ENCODE results near the gene BLTP3A. TPM values are rescaled to one million over a fixed set of nuclear protein-coding genes. Genes with fewer than 3 reads are reported as not detected.
A peak's percentile ranks its signal among the peaks of the same experiment; 100 is the strongest.

BLTP3A gene
- total and polyA plus RNA-seq, 2 donors (not counting 1 experiment from before 2014, with no cell fraction given): 4.1 to 11.3 TPM

DNA sequence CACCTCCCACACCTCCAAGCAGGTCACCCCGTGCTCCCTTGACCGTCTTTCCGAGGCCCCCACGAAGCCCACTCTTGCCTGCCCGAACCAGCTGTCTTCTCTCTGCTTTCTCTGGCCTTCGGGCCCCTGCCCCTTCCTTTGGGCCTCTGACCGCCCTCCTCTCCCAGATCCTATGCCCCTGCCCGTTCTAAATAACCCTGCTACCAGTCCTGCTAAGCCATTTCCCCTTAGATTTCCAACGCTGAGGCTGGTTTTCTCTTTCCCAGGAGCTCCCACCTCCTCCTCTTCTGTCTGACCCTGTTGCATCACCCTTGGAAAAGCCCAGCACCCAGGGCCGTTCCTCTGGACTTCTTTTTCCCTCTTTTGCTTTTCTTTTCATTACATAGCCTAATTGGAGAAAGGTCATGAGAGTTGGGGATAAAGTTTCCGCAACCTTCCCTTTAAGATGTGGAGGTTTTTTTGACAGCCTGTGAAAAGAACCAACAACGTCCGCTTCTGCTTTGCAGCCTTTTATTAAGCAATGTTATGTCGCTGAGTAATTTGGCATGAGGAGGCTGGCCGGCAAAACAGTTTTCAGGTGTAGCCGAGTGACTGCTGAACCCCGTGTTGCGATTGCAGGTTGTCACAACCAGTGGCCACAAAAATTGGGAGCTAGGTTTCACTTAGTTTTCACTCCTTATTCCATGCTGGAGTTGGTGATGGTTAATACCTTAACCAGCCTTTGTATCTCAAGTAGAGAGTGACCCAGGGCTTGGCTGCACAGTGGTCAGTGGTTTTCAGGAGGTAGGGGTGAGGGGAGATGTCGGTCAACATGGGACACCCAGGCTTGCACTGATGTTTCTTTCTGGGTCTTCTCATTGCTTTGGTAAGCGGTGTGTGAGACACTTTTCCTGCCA is 970 bp downstream of the BLTP3A start:
- intact Hi-C loops (cut with micrococcal nuclease): loop anchor here (1.0 to 5.0 kb wide), 2 partner anchors 95 to 611 kb away; partner anchors contain the start of gene TAF11
- peak; percentile 55 for DNase-seq
- ChIA-PET CTCF (interaction anchor here (0.8 to 2.7 kb wide), 7 partner anchors 12 to 347 kb away, joined by 3 to 12 read pairs (median 4); partner anchors contain the start of gene ANKS1A), POLR2A (interaction anchor here (1.3 to 1.5 kb wide), 2 partner anchors 18 to 36 kb away, joined by 3 to 6 read pairs; partner anchors contain the start of gene SNRPC)
- H3K27ac ChIP-seq (ENCODE audit: low read length in 2 of 2): peak overlapping the region; percentile 71 to 83
- no peaks in the 10 kb centered on the region for H3K9me3 ChIP-seq (ENCODE audit: control extremely low read depth in 1 of 3, control insufficient read depth in 2 of 3, insufficient read depth in 1 of 3, low read length in 2 of 3)
- H3K79me2 ChIP-seq (ENCODE audit: control insufficient read depth, insufficient read depth, low read length): peaks cover 27% of the 10 kb centered on the region
- peak overlapping the region; percentile 94 for H2AFZ ChIP-seq (ENCODE audit: insufficient read depth, low read depth, low read length, poor library complexity, severe bottlenecking)
- peak overlapping the region; percentile 89 for H3K4me2 ChIP-seq (replicated peaks; ENCODE audit: low read depth, low read length, poor library complexity, severe bottlenecking)
- ATAC-seq (ENCODE audit: low read depth): no peak
- H4K20me1 ChIP-seq (ENCODE audit: control insufficient read depth, insufficient read depth, low read length, poor library complexity, severe bottlenecking): no peaks in the 10 kb centered on the region
- H3K27me3 ChIP-seq (replicated peaks in 1 of 4; ENCODE audit: control extremely low read depth in 1 of 4, control insufficient read depth in 3 of 4, insufficient read depth in 4 of 4, low read length in 3 of 4): no peaks in the 10 kb centered on the region
- H3K9ac ChIP-seq (ENCODE audit: low read length): peak overlapping the region; percentile 76
- peak overlapping the region; percentile 65 to 93 (median 90) for H3K4me3 ChIP-seq (ENCODE audit: control extremely low read depth in 1 of 5, extremely low read depth in 1 of 5, insufficient read depth in 1 of 5, low read depth in 2 of 5, low read length in 4 of 5)
- TF ChIP-seq, protein P1, sequence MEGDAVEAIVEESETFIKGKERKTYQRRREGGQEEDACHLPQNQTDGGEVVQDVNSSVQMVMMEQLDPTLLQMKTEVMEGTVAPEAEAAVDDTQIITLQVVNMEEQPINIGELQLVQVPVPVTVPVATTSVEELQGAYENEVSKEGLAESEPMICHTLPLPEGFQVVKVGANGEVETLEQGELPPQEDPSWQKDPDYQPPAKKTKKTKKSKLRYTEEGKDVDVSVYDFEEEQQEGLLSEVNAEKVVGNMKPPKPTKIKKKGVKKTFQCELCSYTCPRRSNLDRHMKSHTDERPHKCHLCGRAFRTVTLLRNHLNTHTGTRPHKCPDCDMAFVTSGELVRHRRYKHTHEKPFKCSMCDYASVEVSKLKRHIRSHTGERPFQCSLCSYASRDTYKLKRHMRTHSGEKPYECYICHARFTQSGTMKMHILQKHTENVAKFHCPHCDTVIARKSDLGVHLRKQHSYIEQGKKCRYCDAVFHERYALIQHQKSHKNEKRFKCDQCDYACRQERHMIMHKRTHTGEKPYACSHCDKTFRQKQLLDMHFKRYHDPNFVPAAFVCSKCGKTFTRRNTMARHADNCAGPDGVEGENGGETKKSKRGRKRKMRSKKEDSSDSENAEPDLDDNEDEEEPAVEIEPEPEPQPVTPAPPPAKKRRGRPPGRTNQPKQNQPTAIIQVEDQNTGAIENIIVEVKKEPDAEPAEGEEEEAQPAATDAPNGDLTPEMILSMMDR (IDR thresholded peaks at IDR 0.05): no peak
- no peak for TF ChIP-seq EZH2 (IDR thresholded peaks at IDR 0.05; ENCODE audit: borderline replicate concordance, insufficient read depth, low read depth, low read length, poor library complexity, severe bottlenecking)
- 5% methylated on average over 15 of the region's 20 CpGs for WGBS (ENCODE audit: insufficient coverage)
- Mint-ChIP-seq H3K4me1 (peaks cover 22% of the 10 kb centered on the region), H3K4me3 (peak overlapping the region; percentile 94), H3K27ac (peak overlapping the region; percentile 90), H3K27me3 (no peaks in the 10 kb centered on the region), H3K9me3 (ENCODE audit: insufficient read depth) (no peaks in the 10 kb centered on the region)
- peaks cover 17 to 19% of the 10 kb centered on the region in 2 donors for H3K4me1 ChIP-seq (ENCODE audit: control insufficient read depth in 2 of 2, insufficient read depth in 2 of 2, low read length in 2 of 2)
- H3K36me3 ChIP-seq (replicated peaks in 1 of 2; ENCODE audit: control extremely low read depth in 1 of 2, control insufficient read depth in 1 of 2, extremely low read depth in 1 of 2, insufficient read depth in 2 of 2, low read length in 1 of 2): no peaks in the 10 kb centered on the region

DNA sequence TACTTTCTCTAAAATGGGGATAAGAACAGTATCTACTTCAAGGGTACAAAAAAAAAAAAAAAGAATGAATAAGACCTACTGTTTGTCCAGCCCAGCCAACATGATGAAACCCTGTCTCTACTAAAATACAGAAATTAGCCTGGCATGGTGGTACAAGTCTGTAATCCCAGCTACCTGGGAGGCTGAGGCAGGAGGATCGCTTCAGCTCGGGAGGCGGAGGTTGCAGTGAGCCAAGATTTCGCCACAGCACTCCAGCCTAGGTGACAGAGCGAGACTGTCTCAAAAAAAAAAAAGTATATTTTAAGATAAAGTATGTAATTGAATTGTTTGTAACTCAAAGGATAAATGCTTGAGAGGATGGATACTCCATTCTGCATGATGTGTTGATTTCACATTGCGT is 2.0 kb downstream of the BLTP3A start:
- no peak overlapping the region for H3K4me3 ChIP-seq (ENCODE audit: control extremely low read depth in 1 of 5, extremely low read depth in 1 of 5, insufficient read depth in 1 of 5, low read depth in 2 of 5, low read length in 4 of 5)
- H3K4me1 ChIP-seq (ENCODE audit: control insufficient read depth in 2 of 2, insufficient read depth in 2 of 2, low read length in 2 of 2): peaks cover 17 to 19% of the 10 kb centered on the region in 2 donors
- H3K4me1 Mint-ChIP-seq: peaks cover 22% of the 10 kb centered on the region
- H3K27ac ChIP-seq (ENCODE audit: low read length in 2 of 2): no peak overlapping the region
- H3K4me2 ChIP-seq (replicated peaks; ENCODE audit: low read depth, low read length, poor library complexity, severe bottlenecking): peak overlapping the region; percentile 89
- no peaks in the 10 kb centered on the region for H3K9me3 ChIP-seq (ENCODE audit: control extremely low read depth in 1 of 3, control insufficient read depth in 2 of 3, insufficient read depth in 1 of 3, low read length in 2 of 3)
- ChIA-PET CTCF (no interaction called here), POLR2A (no interaction called here)
- no peak overlapping the region for H3K9ac ChIP-seq (ENCODE audit: low read length)
- no peaks in the 10 kb centered on the region for H3K9me3 Mint-ChIP-seq (ENCODE audit: insufficient read depth)
- WGBS (ENCODE audit: insufficient coverage): 100% methylated on average over 2 of the region's 6 CpGs
- H3K4me3 Mint-ChIP-seq: peak overlapping the region; percentile 94
- ATAC-seq (ENCODE audit: low read depth) (no peak), DNase-seq (no peak)
- H4K20me1 ChIP-seq (ENCODE audit: control insufficient read depth, insufficient read depth, low read length, poor library complexity, severe bottlenecking): no peaks in the 10 kb centered on the region
- H3K27me3 Mint-ChIP-seq: no peaks in the 10 kb centered on the region
- no peak overlapping the region for H3K27ac Mint-ChIP-seq
- no peaks in the 10 kb centered on the region for H3K36me3 ChIP-seq (replicated peaks in 1 of 2; ENCODE audit: control extremely low read depth in 1 of 2, control insufficient read depth in 1 of 2, extremely low read depth in 1 of 2, insufficient read depth in 2 of 2, low read length in 1 of 2)
- H3K27me3 ChIP-seq (replicated peaks in 1 of 4; ENCODE audit: control extremely low read depth in 1 of 4, control insufficient read depth in 3 of 4, insufficient read depth in 4 of 4, low read length in 3 of 4): no peaks in the 10 kb centered on the region
- no peak overlapping the region for H2AFZ ChIP-seq (ENCODE audit: insufficient read depth, low read depth, low read length, poor library complexity, severe bottlenecking)
- intact Hi-C loops (cut with micrococcal nuclease): loop anchor here (5.0 kb wide), 1 partner anchor 612 kb away; no protein-coding TSS in a partner anchor
- TF ChIP-seq, protein P1 (IDR thresholded peaks at IDR 0.05): no peak
- no peak for TF ChIP-seq EZH2 (IDR thresholded peaks at IDR 0.05; ENCODE audit: borderline replicate concordance, insufficient read depth, low read depth, low read length, poor library complexity, severe bottlenecking)
- H3K79me2 ChIP-seq (ENCODE audit: control insufficient read depth, insufficient read depth, low read length): peaks cover 36% of the 10 kb centered on the region
